HUES48 (cell line): Measurements from ENCODE around the gene RPRD1A.
"Not testable (repeated sequence)": the region's sequence is repeated elsewhere in the genome, so short reads cannot be mapped to it uniquely, and the experiment has no call there.

Experiments used
- H3K27ac ChIP-seq: one replicate; pipeline ENCODE4 v1.7.0; 2013; ENCODE audit warnings: low read depth, low read length, inconsistent platforms
- H3K27me3 ChIP-seq: 2 replicates; pipeline ENCODE4 v1.6.1; 2013; ENCODE audit warnings: mild to moderate bottlenecking, low read length; ENCODE audit not compliant: control insufficient read depth, insufficient read depth
- H3K36me3 ChIP-seq: 2 replicates; pipeline ENCODE4 v1.6.1; 2013; ENCODE audit warnings: low read length; ENCODE audit not compliant: control insufficient read depth, insufficient read depth
- H3K4me1 ChIP-seq: 2 replicates; pipeline ENCODE4 v1.6.1; 2013; ENCODE audit warnings: mild to moderate bottlenecking, low read length; ENCODE audit not compliant: control insufficient read depth, insufficient read depth
- H3K4me3 ChIP-seq: 2 replicates; pipeline ENCODE4 v1.5.1; 2013; ENCODE audit warnings: mild to moderate bottlenecking, low read depth, low read length
- H3K9ac ChIP-seq: 2 replicates; pipeline ENCODE4 v1.6.1; 2013; ENCODE audit warnings: mild to moderate bottlenecking, low read depth, low read length, moderate library complexity
- H3K9me3 ChIP-seq: 2 replicates; pipeline ENCODE4 v1.6.1; 2013; ENCODE audit warnings: low read length; ENCODE audit not compliant: control insufficient read depth, insufficient read depth

Gene RPRD1A

DNA sequence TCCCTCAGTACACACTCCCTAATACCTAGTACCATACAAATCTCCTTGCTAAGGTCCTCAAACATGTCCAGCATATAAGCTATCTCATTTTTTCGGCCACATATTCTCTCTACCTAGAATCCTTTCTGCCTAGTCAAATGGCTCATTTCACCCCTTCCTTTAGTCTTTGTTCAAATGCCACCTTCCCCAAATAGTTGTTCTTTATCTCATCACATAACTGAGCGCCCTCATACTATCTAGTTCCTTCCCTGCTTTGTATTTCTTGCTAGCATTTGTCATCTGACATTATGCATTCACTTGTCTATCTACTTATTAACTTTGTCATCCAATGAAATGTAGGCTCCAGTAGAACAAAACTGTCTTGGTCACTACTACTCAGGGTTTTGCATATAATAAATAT lies 35.5 kb downstream of the RPRD1A start:
- Histone ChIP-seq H3K27me3 (no peaks in the 10 kb centered on the region), H3K27ac (no peak overlapping the region), H3K4me1 (no peaks in the 10 kb centered on the region), H3K4me3 (no peak overlapping the region), H3K9me3 (no peaks in the 10 kb centered on the region), H3K36me3 (peaks cover 52% of the 10 kb centered on the region), H3K9ac (no peak overlapping the region)

DNA sequence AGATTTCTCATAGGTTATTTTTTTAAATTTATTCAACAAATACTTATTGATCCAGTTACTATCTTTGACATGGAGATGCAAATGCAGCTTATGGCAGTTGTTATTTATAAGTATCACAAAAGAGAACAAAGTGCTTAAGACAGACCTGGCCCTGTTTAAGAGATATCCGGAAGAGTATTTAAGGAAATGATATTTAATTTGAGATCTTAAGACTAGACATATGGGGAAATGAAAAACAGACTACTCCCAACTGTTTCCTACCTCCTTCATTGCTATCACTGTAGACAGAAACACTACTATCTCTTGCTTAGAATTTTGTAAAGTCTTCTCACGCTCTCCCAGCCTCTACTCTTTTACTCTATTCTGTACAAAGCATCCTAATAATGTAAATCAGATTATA lies 36.0 kb downstream of the RPRD1A start:
- Histone ChIP-seq H3K36me3 (peaks cover 57% of the 10 kb centered on the region), H3K27ac (no peak overlapping the region), H3K9me3 (no peaks in the 10 kb centered on the region), H3K4me3 (no peak overlapping the region), H3K9ac (no peak overlapping the region), H3K27me3 (no peaks in the 10 kb centered on the region), H3K4me1 (no peaks in the 10 kb centered on the region)

DNA sequence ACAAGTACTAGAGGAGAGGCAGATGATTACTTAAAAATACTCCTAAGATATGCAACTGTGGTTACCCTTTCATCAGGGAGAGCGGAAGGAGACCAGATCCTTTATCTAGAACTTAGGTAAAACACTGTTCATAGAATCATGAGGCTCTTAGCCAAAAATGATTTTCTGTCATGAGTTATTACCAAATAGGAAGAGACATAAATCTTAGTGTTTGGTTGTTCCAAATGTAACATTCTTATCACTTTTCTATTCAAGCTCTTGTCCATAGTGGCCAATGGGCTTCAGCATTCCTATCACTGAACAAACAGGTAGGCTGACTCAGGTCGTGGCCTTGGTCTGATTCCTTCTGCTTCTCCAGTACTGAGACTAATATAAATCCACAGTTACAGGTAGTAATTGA lies 38.5 kb downstream of the RPRD1A start:
- Histone ChIP-seq H3K4me1 (no peaks in the 10 kb centered on the region), H3K27me3 (no peaks in the 10 kb centered on the region), H3K9ac (no peak overlapping the region), H3K36me3 (peaks cover 79% of the 10 kb centered on the region), H3K4me3 (no peak overlapping the region), H3K27ac (no peak overlapping the region), H3K9me3 (no peaks in the 10 kb centered on the region)

GRCh38 chr18:36025025-36025424 lies 42.3 kb downstream of the RPRD1A start:
- Histone ChIP-seq H3K27ac (no peak overlapping the region), H3K27me3 (no peaks in the 10 kb centered on the region), H3K9me3 (no peaks in the 10 kb centered on the region), H3K36me3 (peaks cover 65% of the 10 kb centered on the region), H3K4me1 (no peaks in the 10 kb centered on the region), H3K4me3 (no peak overlapping the region), H3K9ac (no peak overlapping the region)

DNA sequence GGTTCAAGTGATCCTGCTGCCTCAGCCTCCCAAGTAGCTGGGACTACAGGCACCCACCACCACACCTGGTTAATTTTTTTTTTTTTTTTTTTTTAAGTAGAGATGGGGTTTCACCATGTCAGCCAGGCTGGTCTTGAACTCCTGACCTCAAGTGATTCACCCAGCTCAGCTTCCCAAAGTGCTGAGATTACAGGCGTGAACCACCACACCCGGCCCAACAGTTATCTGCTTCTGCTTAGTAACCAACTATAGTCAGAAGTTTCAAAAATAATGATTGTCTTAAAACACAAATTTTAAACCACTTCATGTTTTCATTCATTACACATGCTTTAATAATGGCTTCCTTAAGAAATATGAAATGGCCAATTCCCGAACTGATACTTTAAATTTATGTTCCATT lies 43.1 kb downstream of the RPRD1A start:
- H3K9ac ChIP-seq, H3K27me3 ChIP-seq, H3K4me1 ChIP-seq, H3K27ac ChIP-seq, H3K9me3 ChIP-seq, H3K4me3 ChIP-seq: not testable (repeated sequence)
- peaks cover 59% of the 10 kb centered on the region for H3K36me3 ChIP-seq

DNA sequence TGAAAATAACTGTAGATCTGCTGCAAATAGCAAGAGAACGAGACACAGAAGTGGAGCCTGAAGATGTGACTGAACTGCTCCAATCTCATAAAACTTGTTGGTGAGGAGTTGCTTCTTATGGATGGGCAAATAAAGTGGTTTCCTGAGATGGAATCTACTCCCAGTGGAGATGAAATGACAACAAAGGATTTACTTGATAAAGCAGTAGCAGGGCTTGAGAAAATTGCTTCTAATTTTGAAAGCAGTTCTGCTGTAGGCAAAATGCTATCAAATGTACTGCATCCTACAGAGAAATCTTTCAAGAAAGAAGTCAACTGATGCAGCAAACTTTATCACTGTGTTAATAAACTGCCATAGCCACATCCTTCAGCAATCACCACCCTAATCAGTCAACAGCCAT lies 44.0 kb downstream of the RPRD1A start:
- Histone ChIP-seq H3K27me3 (no peaks in the 10 kb centered on the region), H3K36me3 (peaks cover 50% of the 10 kb centered on the region), H3K9me3 (no peaks in the 10 kb centered on the region), H3K4me1 (no peaks in the 10 kb centered on the region), H3K27ac (no peak overlapping the region), H3K4me3 (no peak overlapping the region), H3K9ac (no peak overlapping the region)

DNA sequence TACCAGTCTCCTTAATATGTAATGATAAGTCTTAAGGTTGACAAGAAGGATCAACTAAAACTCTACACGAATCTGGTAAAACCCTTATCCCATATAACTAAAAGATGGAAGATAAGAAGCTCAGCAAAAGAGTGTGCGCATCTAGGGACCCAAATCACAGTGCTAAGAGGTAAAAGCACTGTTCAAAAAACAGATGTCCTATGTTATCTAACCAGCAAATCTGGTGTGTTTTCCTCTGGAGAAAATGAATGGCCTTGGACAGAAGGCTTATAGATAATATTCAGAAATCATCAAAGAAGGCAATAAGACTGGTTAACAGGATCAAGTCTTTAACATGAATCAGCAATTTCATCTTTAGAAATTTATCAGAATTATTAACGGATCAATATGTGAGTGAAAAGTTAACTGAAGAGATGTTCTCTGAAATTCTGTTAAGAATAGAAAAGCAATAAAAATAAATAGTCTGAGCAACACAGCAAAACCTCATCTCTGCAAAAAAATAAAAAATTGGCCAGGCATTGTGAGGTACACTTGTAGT lies 47.1 kb downstream of the RPRD1A start:
- Histone ChIP-seq H3K4me3 (no peak overlapping the region), H3K4me1 (no peaks in the 10 kb centered on the region), H3K27ac (no peak overlapping the region), H3K27me3 (no peaks in the 10 kb centered on the region), H3K9ac (no peak overlapping the region), H3K36me3 (peaks cover 19% of the 10 kb centered on the region), H3K9me3 (no peaks in the 10 kb centered on the region)

DNA sequence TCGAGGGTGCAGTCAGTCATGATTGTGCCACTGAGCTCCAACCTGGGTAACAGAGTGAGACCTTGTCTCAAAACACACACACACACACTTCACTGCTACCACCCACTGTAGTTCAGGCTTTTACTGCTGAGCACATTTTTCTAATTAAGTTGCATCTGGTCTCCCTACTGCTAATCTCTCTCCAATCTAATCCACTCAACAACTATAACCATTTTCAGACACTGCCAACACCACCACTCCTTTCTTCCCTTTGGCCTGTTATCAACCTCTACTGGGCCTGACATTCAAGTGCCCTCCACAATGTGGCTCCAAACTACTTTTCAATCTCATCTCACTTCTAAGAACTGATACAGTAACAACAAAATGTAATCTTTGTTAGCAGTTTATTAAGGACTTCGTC lies 50.1 kb downstream of the RPRD1A start:
- Histone ChIP-seq H3K9me3 (no peaks in the 10 kb centered on the region), H3K9ac (no peak overlapping the region), H3K4me1 (no peaks in the 10 kb centered on the region; the same call in 1 of the 2 replicates), H3K27ac (no peak overlapping the region), H3K36me3 (peaks cover 5% of the 10 kb centered on the region; the same call in 1 of the 2 replicates), H3K4me3 (no peak overlapping the region), H3K27me3 (no peaks in the 10 kb centered on the region)

DNA sequence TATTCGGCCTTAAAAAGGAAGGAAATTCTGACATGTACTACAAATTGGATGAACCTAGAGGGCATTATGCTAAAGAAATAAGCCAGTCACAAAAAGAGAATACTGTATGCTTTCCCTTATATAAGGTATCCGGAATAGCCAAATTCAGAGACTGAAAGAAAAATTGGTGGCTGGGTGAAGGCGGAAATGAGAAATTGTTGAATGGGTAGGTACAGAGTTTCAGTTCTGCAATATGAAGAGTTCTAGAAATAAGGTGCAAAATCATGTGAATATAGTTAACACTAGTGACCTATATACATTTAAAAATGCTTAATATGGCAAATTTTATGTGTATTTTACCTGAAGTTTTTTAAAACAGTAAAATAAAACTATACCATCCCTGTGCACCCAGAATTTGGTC lies 51.7 kb downstream of the RPRD1A start:
- no peak overlapping the region for H3K9ac ChIP-seq
- H3K4me1 ChIP-seq: no peaks in the 10 kb centered on the region; the same call in 1 of the 2 replicates
- H3K27ac ChIP-seq: no peak overlapping the region

DNA sequence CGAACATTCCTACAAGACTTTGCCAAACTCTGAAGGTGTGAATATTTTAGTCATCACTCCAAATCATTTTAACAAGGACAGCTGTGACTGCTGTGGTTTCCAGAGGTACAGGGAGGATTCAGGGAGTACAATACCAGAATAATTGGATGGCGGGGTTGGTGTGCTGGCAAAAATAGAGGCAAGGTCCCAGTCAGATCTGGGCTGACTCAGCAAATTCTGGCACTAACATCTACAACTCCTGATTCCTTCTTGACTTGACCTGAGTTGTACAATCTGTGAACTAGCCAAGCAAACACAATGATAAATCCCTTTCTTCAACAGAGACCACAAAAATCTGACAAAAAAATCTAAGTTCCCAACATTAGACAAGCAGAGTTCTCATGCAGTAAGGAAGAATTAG lies 54.5 kb downstream of the RPRD1A start:
- H3K9ac ChIP-seq: no peak overlapping the region
- no peak overlapping the region for H3K27ac ChIP-seq
- H3K4me3 ChIP-seq: no peak overlapping the region
- peaks cover 5% of the 10 kb centered on the region; the same call in 1 of the 2 replicates for H3K36me3 ChIP-seq
- H3K27me3 ChIP-seq: no peaks in the 10 kb centered on the region
- H3K4me1 ChIP-seq: no peaks in the 10 kb centered on the region; the same call in 1 of the 2 replicates
- no peaks in the 10 kb centered on the region for H3K9me3 ChIP-seq

More for the DNA sequence above, 51.7 kb downstream of the RPRD1A start:
- peaks cover 5% of the 10 kb centered on the region; the same call in 1 of the 2 replicates for H3K36me3 ChIP-seq
- H3K27me3 ChIP-seq: no peaks in the 10 kb centered on the region
- no peaks in the 10 kb centered on the region for H3K9me3 ChIP-seq
- no peak overlapping the region for H3K4me3 ChIP-seq

DNA sequence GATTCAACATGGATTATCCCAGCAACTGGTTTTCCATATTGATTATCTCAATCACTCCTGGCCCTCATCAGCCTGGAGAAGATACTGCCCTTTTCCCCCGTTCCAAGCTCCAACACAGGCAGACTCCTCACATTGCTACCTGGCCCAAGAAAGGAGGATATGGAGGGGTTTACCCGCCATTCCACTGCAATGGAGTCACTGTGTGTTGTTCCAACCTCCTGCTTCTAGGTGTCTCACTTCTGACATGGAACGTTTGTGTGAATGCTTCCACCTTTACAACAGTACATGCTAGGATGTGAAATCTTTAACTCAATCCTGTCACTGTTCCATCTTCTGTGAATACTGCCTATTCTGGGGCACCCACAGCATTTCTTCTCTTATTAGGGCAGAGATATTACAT lies 58.1 kb downstream of the RPRD1A start:
- no peak overlapping the region for H3K27ac ChIP-seq
- H3K4me3 ChIP-seq: no peak overlapping the region
- H3K9ac ChIP-seq: no peak overlapping the region
- H3K4me1 ChIP-seq: no peaks in the 10 kb centered on the region; the same call in 1 of the 2 replicates
- H3K36me3 ChIP-seq: peaks cover 5% of the 10 kb centered on the region; the same call in 1 of the 2 replicates
- no peaks in the 10 kb centered on the region for H3K9me3 ChIP-seq
- H3K27me3 ChIP-seq: no peaks in the 10 kb centered on the region
